ENCODE data around the gene ZNF362. TPM values are rescaled to one million over a fixed set of nuclear protein-coding genes. Genes with fewer than 3 reads are reported as not detected.

Gene ZNF362
- total RNA-seq, 1 experiment from 2014 or later: 11.1 TPM

- H3K4me2 ChIP-seq (ENCODE audit: low read length): no peak overlapping the region
- H3K9me2 ChIP-seq (ENCODE audit: insufficient read depth): no peaks in the 10 kb centered on the region
- ATAC-seq (no peak), DNase-seq (ENCODE audit: low read depth, low spot score) (no peak)
- TF ChIP-seq ZBTB33 (IDR thresholded peaks at IDR 0.05; ENCODE audit: extremely low read depth, insufficient replicate concordance, low read length): no peak
- no peak for TF ChIP-seq MAX (IDR thresholded peaks at IDR 0.05)
- no peak for TF ChIP-seq REST (IDR thresholded peaks at IDR 0.05; ENCODE audit: low read depth)
- no peak for TF ChIP-seq POLR2AphosphoS5 (IDR thresholded peaks at IDR 0.05; ENCODE audit: low read depth, low read length)
- no peak for TF ChIP-seq CTCF (IDR thresholded peaks at IDR 0.05 in 2 of 3, conservative IDR thresholded peaks at IDR 0.05 in 1 of 3; ENCODE audit: borderline replicate concordance in 1 of 3, insufficient read depth in 1 of 3, low read depth in 2 of 3, low read length in 2 of 3)
- no peak for TF ChIP-seq EGR1 (IDR thresholded peaks at IDR 0.05; ENCODE audit: low read depth)
- TF ChIP-seq ATF3 (IDR thresholded peaks at IDR 0.05): no peak
- no peak for TF ChIP-seq JUND (IDR thresholded peaks at IDR 0.05)
- no peak for TF ChIP-seq YY1 (IDR thresholded peaks at IDR 0.05; ENCODE audit: extremely low read depth, insufficient replicate concordance, low read depth, low read length)
- TF ChIP-seq EZH2phosphoT487 (IDR thresholded peaks at IDR 0.05; ENCODE audit: borderline replicate concordance): no peak
- TF ChIP-seq ELF1 (IDR thresholded peaks at IDR 0.05; ENCODE audit: borderline replicate concordance, low read depth): no peak
- no peak for TF ChIP-seq SRF (IDR thresholded peaks at IDR 0.05; ENCODE audit: low read depth)
- no peak for TF ChIP-seq ZFX (IDR thresholded peaks at IDR 0.05)
- no peak for TF ChIP-seq TCF7L2 (IDR thresholded peaks at IDR 0.05; ENCODE audit: borderline replicate concordance, extremely low read depth, insufficient read depth, insufficient read length)
- no peak for TF ChIP-seq FOSL1 (IDR thresholded peaks at IDR 0.05; ENCODE audit: low read depth)
- TF ChIP-seq CEBPB (IDR thresholded peaks at IDR 0.05; ENCODE audit: low read depth): no peak
- TF ChIP-seq RAD21 (IDR thresholded peaks at IDR 0.05; ENCODE audit: low read depth): no peak
- no peak for TF ChIP-seq SIN3A (IDR thresholded peaks at IDR 0.05; ENCODE audit: low read depth)
- TF ChIP-seq CBX3 (IDR thresholded peaks at IDR 0.05; ENCODE audit: low read depth): no peak
- H3K36me3 ChIP-seq (ENCODE audit: control insufficient read depth in 1 of 2, insufficient read depth in 2 of 2, low read length in 2 of 2): no peaks in the 10 kb centered on the region
- POLR2A ChIA-PET: no interaction called here
- BruUV-seq (replicated peaks): no TSS peak
- H3K79me2 ChIP-seq (ENCODE audit: insufficient read depth, low read length): no peaks in the 10 kb centered on the region
- intact Hi-C loops (cut with micrococcal nuclease): no loop called here
- no peaks in the 10 kb centered on the region for H3K27me3 ChIP-seq (ENCODE audit: insufficient read depth, low read length)
- H3K27ac ChIP-seq (ENCODE audit: low read depth, low read length): no peak overlapping the region
- RAD21 ChIA-PET (ENCODE audit: low non-redundant PET in 1 of 2, low total read pairs in 2 of 2, uncharacterized antibody in 2 of 2, unreplicated experiment in 2 of 2): no interaction called here
- no peak overlapping the region for H3K9ac ChIP-seq (ENCODE audit: low read length)
- no peaks in the 10 kb centered on the region for H4K20me1 ChIP-seq (ENCODE audit: insufficient read depth)
- peaks cover 9 to 12% of the 10 kb centered on the region in 2 experiments; a peak in 2 of 4 replicates for H3K4me1 ChIP-seq (ENCODE audit: control insufficient read depth in 1 of 2, insufficient read depth in 2 of 2, low read length in 2 of 2)
- CTCF ChIA-PET: no interaction called here
- no peaks in the 10 kb centered on the region for H3K9me3 ChIP-seq (ENCODE audit: control insufficient read depth in 1 of 2, insufficient read depth in 1 of 2, low read depth in 1 of 2, low read length in 2 of 2)
- no peak overlapping the region for H2AFZ ChIP-seq (ENCODE audit: low read depth, low read length, poor library complexity, severe bottlenecking)
- no peak overlapping the region for H3K4me3 ChIP-seq (replicated peaks in 1 of 2; ENCODE audit: low read depth in 1 of 2, low read length in 2 of 2)
Measured at GRCh38 chr1:33232716-33233115, 23.6 kb upstream of the ZNF362 start.

All from HCT116 (cell line).